IMR-90 (cell line): ENCODE measurements around the gene ERCC6. TPM values are rescaled to one million over a fixed set of nuclear protein-coding genes. Genes with fewer than 3 reads are reported as not detected.

ENCODE experiments used
- ATAC-seq: fragments of 200-7000 bp; cut with Tn5 transposase; 2 replicates; pipeline ENCODE4 v1.9.1; 2020; ENCODE audit warnings: low read depth, mild to moderate bottlenecking, moderate library complexity
- BruUV-seq: library from RNA; stranded (reverse); fragments of 400-500 nt; replicated peaks from 2 replicates; lab custom pipeline; 2021; lab: Mats Ljungman, UMichigan
- CTCF ChIA-PET: fragments of 300-600 bp; formaldehyde crosslinking; extraction: SDS; loops from one replicate; lab custom pipeline; 2021; ENCODE audit warnings: antibody characterized with exemption; lab: Yijun Ruan, JAX
- POLR2A ChIA-PET: fragments of 300-600 bp; sonication (Branson Sonifier 250); formaldehyde crosslinking; loops from one replicate; lab custom pipeline; 2022; ENCODE audit warnings: antibody characterized with exemption; ENCODE audit not compliant: unreplicated experiment; lab: Charles Lee
- DNase-seq: peaks from one replicate; pipeline ENCODE4 v3.0.0; 2013
- H2AFZ ChIP-seq: replicated peaks from 2 replicates; pipeline ENCODE3; 2013; ENCODE audit warnings: low read length, mild to moderate bottlenecking; ENCODE audit not compliant: poor library complexity
- H2AK5ac ChIP-seq: 2 replicates; pipeline ENCODE4 v1.6.1; 2013; ENCODE audit warnings: low read depth, low read length, inconsistent platforms
- H2AK9ac ChIP-seq: replicated peaks from 2 replicates; pipeline ENCODE3; 2013; ENCODE audit warnings: mild to moderate bottlenecking, low read depth, low read length, moderate library complexity; ENCODE audit not compliant: poor library complexity
- H2BK120ac ChIP-seq: 2 replicates; pipeline ENCODE4 v1.6.1; 2013; ENCODE audit warnings: low read depth, low read length, inconsistent platforms
- H2BK15ac ChIP-seq: 3 replicates; pipeline ENCODE4 v1.6.1; 2013; ENCODE audit warnings: low read depth, low read length, inconsistent platforms
- H2BK20ac ChIP-seq: 2 replicates; pipeline ENCODE4 v1.6.1; 2013; ENCODE audit warnings: low read depth, mild to moderate bottlenecking, inconsistent platforms, low read length, moderate library complexity
- H2BK5ac ChIP-seq: 2 replicates; pipeline ENCODE4 v1.6.1; 2013; ENCODE audit warnings: mild to moderate bottlenecking, low read depth, low read length, inconsistent platforms; ENCODE audit not compliant: poor library complexity, severe bottlenecking
- H3K14ac ChIP-seq: replicated peaks from 2 replicates; pipeline ENCODE4 v1.6.1; 2013; ENCODE audit warnings: low read depth, low read length, inconsistent platforms
- H3K18ac ChIP-seq: 2 replicates; pipeline ENCODE4 v1.6.1; 2013; ENCODE audit warnings: low read depth, low read length, control low read depth
- H3K23ac ChIP-seq: 2 replicates; pipeline ENCODE4 v1.6.1; 2013; ENCODE audit warnings: low read depth, low read length, inconsistent platforms
- H3K27ac ChIP-seq: 2 replicates; pipeline ENCODE4 v1.5.1; 2013; ENCODE audit warnings: mild to moderate bottlenecking, control low read depth, low read length; ENCODE audit not compliant: insufficient read depth
- H3K27me3 ChIP-seq: 2 replicates; pipeline ENCODE4 v1.6.1; 2013; ENCODE audit warnings: low read length; ENCODE audit not compliant: control insufficient read depth, insufficient read depth
- H3K36me3 ChIP-seq: 2 replicates; pipeline ENCODE4 v1.6.1; 2013; ENCODE audit warnings: low read length, mixed read lengths; ENCODE audit not compliant: control insufficient read depth, insufficient read depth
- H3K4ac ChIP-seq: 2 replicates; pipeline ENCODE4 v1.6.1; 2013; ENCODE audit warnings: low read depth, low read length, inconsistent platforms
- H3K4me1 ChIP-seq: 2 replicates; pipeline ENCODE4 v1.6.1; 2013; ENCODE audit warnings: low read length, mixed read lengths; ENCODE audit not compliant: control insufficient read depth, insufficient read depth
- H3K4me2 ChIP-seq: 2 replicates; pipeline ENCODE4 v1.6.1; 2013; ENCODE audit warnings: low read depth, mild to moderate bottlenecking, control low read depth, low read length, moderate library complexity
- H3K4me3 ChIP-seq: 2 replicates; pipeline ENCODE4 v1.5.1; 2013; ENCODE audit warnings: low read depth, mild to moderate bottlenecking, control low read depth, low read length, moderate library complexity; ENCODE audit not compliant: insufficient read depth
- H3K56ac ChIP-seq: 2 replicates; pipeline ENCODE4 v1.6.1; 2013; ENCODE audit warnings: low read length, inconsistent platforms; ENCODE audit not compliant: insufficient read depth; ENCODE audit errors: extremely low read depth
- H3K79me1 ChIP-seq, 2 experiments: 2 replicates each; pipeline ENCODE4 v1.6.1; 2013; ENCODE audit warnings: low read length in 2 of 2, inconsistent platforms in 1 of 2, low read depth in 1 of 2
- H3K9ac ChIP-seq: 2 replicates; pipeline ENCODE4 v1.6.1; 2013; ENCODE audit warnings: low read depth, low read length, control low read depth
- H3K9me1 ChIP-seq: 2 replicates; pipeline ENCODE4 v1.6.1; 2013; ENCODE audit warnings: low read length, inconsistent platforms; ENCODE audit not compliant: insufficient read depth
- H3K9me3 ChIP-seq: 2 replicates; pipeline ENCODE4 v1.6.1; 2013; ENCODE audit warnings: low read length; ENCODE audit not compliant: control insufficient read depth, insufficient read depth
- H4K20me1 ChIP-seq: 2 replicates; pipeline ENCODE4 v1.6.1; 2013; ENCODE audit warnings: low read length, inconsistent platforms; ENCODE audit not compliant: insufficient read depth
- H4K5ac ChIP-seq: 2 replicates; pipeline ENCODE4 v1.6.1; 2013; ENCODE audit warnings: mild to moderate bottlenecking, low read depth, low read length, control low read depth
- H4K8ac ChIP-seq, 2 experiments: 2 replicates each; pipeline ENCODE4 v1.6.1; 2013; ENCODE audit warnings: low read depth in 2 of 2, low read length in 2 of 2, control low read depth in 1 of 2, inconsistent platforms in 1 of 2
- H4K91ac ChIP-seq: 2 replicates; pipeline ENCODE4 v1.6.1; 2013; ENCODE audit warnings: low read depth, low read length, inconsistent platforms; ENCODE audit not compliant: insufficient read depth
- BHLHE40 ChIP-seq: fragments of 150-350 bp; IDR thresholded peaks from 2 replicates; pipeline ENCODE4 v1.6.1; 2016; ENCODE audit warnings: mild to moderate bottlenecking, low read depth, low read length
- CHD1 ChIP-seq: IDR thresholded peaks from 2 replicates; pipeline ENCODE4 v1.6.1; 2012; ENCODE audit warnings: low read depth, low read length, improper control_type of control experiment
- CTCF ChIP-seq: conservative IDR thresholded peaks from 2 replicates; pipeline ENCODE4 v1.5.1; 2012; ENCODE audit warnings: mild to moderate bottlenecking, low read depth, low read length, improper control_type of control experiment
- ELK1 ChIP-seq: fragments of 150-350 bp; IDR thresholded peaks from 2 replicates; pipeline ENCODE4 v1.6.1; 2016; ENCODE audit warnings: low read depth, mild to moderate bottlenecking, low read length, moderate library complexity, borderline replicate concordance
- FOS ChIP-seq: fragments of 150-350 bp; IDR thresholded peaks from 2 replicates; pipeline ENCODE4 v1.6.1; 2016; ENCODE audit warnings: low read depth, low read length
- MAFK ChIP-seq: IDR thresholded peaks from 2 replicates; pipeline ENCODE4 v1.6.1; 2012; ENCODE audit warnings: low read depth, low read length, improper control_type of control experiment
- MAZ ChIP-seq: IDR thresholded peaks from 2 replicates; pipeline ENCODE4 v1.6.1; 2012; ENCODE audit warnings: low read depth, mild to moderate bottlenecking, low read length, improper control_type of control experiment, moderate library complexity, borderline replicate concordance
- MXI1 ChIP-seq: IDR thresholded peaks from 2 replicates; pipeline ENCODE4 v1.6.1; 2012; ENCODE audit warnings: low read depth, mild to moderate bottlenecking, low read length, moderate library complexity, borderline replicate concordance
- NFE2L2 ChIP-seq: fragments of 150-350 bp; IDR thresholded peaks from 2 replicates; pipeline ENCODE4 v1.6.1; 2016; ENCODE audit warnings: low read depth, mild to moderate bottlenecking, low read length
- POLR2A ChIP-seq: IDR thresholded peaks from 2 replicates; pipeline ENCODE4 v1.6.1; 2012; ENCODE audit warnings: mild to moderate bottlenecking, low read depth, low read length
- RAD21 ChIP-seq: IDR thresholded peaks from 2 replicates; pipeline ENCODE4 v1.6.1; 2012; ENCODE audit warnings: low read length, improper control_type of control experiment
- RCOR1 ChIP-seq: IDR thresholded peaks from 2 replicates; pipeline ENCODE4 v1.6.1; 2012; ENCODE audit warnings: mild to moderate bottlenecking, low read length, improper control_type of control experiment; ENCODE audit not compliant: insufficient replicate concordance
- RFX5 ChIP-seq: IDR thresholded peaks from 2 replicates; pipeline ENCODE4 v1.8.0; 2012; ENCODE audit warnings: low read depth, mild to moderate bottlenecking, low read length, moderate library complexity
- SMC3 ChIP-seq: fragments of 150-350 bp; IDR thresholded peaks from 2 replicates; pipeline ENCODE4 v1.6.1; 2016; ENCODE audit warnings: low read depth, mild to moderate bottlenecking, antibody characterized with exemption, low read length, moderate library complexity
- USF2 ChIP-seq: fragments of 150-350 bp; IDR thresholded peaks from 2 replicates; pipeline ENCODE4 v1.6.1; 2017; ENCODE audit warnings: mild to moderate bottlenecking, antibody characterized with exemption, low read length, low read depth
- WGBS, 2 experiments: methylation state at CpG; one replicate each; pipeline versions ENCODE4 v1.1.5 to v1.1.7; 2013; ENCODE audit warnings: missing lambda C conversion rate in 2 of 2; ENCODE audit not compliant: insufficient read length in 1 of 2; ENCODE audit errors: extremely low coverage in 2 of 2; 5-methylcytosine and 5-hydroxymethylcytosine counted together
- dilution Hi-C: fragments of 300-500 bp; cut with HindIII; formaldehyde crosslinking; loops from one replicate; pipeline ENCODE4 v1.14.3; 2018; ENCODE audit warnings: low sequenced_read_pairs; ENCODE audit not compliant: unreplicated experiment
- in situ Hi-C: fragments of 300-500 bp; cut with MboI; formaldehyde crosslinking; loops from 3 replicates; pipeline ENCODE4 v1.14.3; 2019; ENCODE audit warnings: low sequenced_read_pairs, inconsistent platforms, mixed read lengths
- intact Hi-C: fragments of 100-400 bp; cut with micrococcal nuclease; formaldehyde crosslinking; loops from 2 replicates; pipeline ENCODE4 v1.10.0; 2022
- polyA plus RNA-seq, 3 experiments: library from polyadenylated mRNA; depleted of rRNA; stranded (reverse); fragments of >200 nt; gene quantifications; 2 replicates each; pipeline ENCODE4 v1.2.3, GENCODE V29; 2012; ENCODE audit warnings: low replicate concordance in 1 of 3
- total RNA-seq: library from RNA; depleted of rRNA; stranded (reverse); fragments of >200 nt; gene quantifications from 2 replicates; pipeline ENCODE4 v1.2.3, GENCODE V29; 2012

Gene ERCC6
- total and polyA plus RNA-seq, 2 of the 4 experiments (the other 2 are of a cell fraction) = 7.3 to 14.9 TPM

- Histone ChIP-seq H3K4me2 (no peak overlapping the region), H3K4me1 (no peaks in the 10 kb centered on the region), H2BK15ac (no peak overlapping the region), H3K9ac (no peak overlapping the region), H3K9me3 (no peaks in the 10 kb centered on the region), H3K9me1 (peaks cover 16% of the 10 kb centered on the region; the same call in 1 of the 2 replicates), H2BK5ac (no peak overlapping the region), H2AK9ac (peak overlapping the region; percentile 13), H2BK20ac (no peak overlapping the region), H3K23ac (no peak overlapping the region), H4K5ac (no peak overlapping the region), H3K18ac (no peak overlapping the region), H3K27ac (no peak overlapping the region), H4K8ac (no peak overlapping the region), H2AFZ (no peak overlapping the region), H2BK120ac (no peak overlapping the region), H3K14ac (no peak overlapping the region), H3K4ac (no peak overlapping the region), H3K4me3 (no peak overlapping the region), H3K79me1 (peaks cover 11 to 21% of the 10 kb centered on the region in 2 experiments; a peak in 3 of 4 replicates), H4K20me1 (no peaks in the 10 kb centered on the region; the same call in 1 of the 2 replicates), H3K56ac (no peak overlapping the region), H2AK5ac (no peak overlapping the region), H3K27me3 (no peaks in the 10 kb centered on the region), H4K91ac (no peak overlapping the region), H3K36me3 (peaks cover 31% of the 10 kb centered on the region)
- no peak for DNase-seq
- WGBS, 2 experiments = no CpG with 5 or more reads among the region's 2 CpGs
- dilution Hi-C loops = no loop called here
- in situ Hi-C loops = no loop called here
- BruUV-seq = no TSS peak
- CTCF ChIA-PET = interaction anchor here (1.2 kb wide), 1 partner anchor 10 kb away, joined by 5 read pairs; no protein-coding TSS in a partner anchor
- ATAC-seq = no peak
- POLR2A ChIA-PET = no interaction called here
- intact Hi-C loops = no loop called here
- no peak for TF ChIP-seq FOS
- TF ChIP-seq MAFK = no peak
- TF ChIP-seq RAD21 = no peak
- no peak for TF ChIP-seq ELK1
- TF ChIP-seq MXI1 = no peak
- TF ChIP-seq RFX5 = no peak
- TF ChIP-seq RCOR1 = no peak
- TF ChIP-seq SMC3 = no peak
- no peak for TF ChIP-seq MAZ
- TF ChIP-seq CHD1 = no peak
- no peak for TF ChIP-seq POLR2A
- TF ChIP-seq NFE2L2 = no peak
- no peak for TF ChIP-seq USF2
- TF ChIP-seq CTCF = no peak
- no peak for TF ChIP-seq BHLHE40
Measured at GRCh38 chr10:49528977-49529506, 9.9 kb downstream of the ERCC6 start.
